HL-60 (cell line): ENCODE measurements around the gene AGAP1.

ENCODE experiments used
- DNase-seq, 2 experiments: peaks; one replicate each; pipeline ENCODE4 v3.0.0-alpha.2; 2010 to 2020; ENCODE audit warnings: low read depth in 1 of 2, low spot score in 1 of 2
- H3K27ac ChIP-seq: fragments of 250-450 bp; sonication (Bioruptor Pico); replicated peaks from 2 replicates; pipeline ENCODE4 v1.5.1; 2020; ENCODE audit warnings: mild to moderate bottlenecking, moderate library complexity
- H3K27me3 ChIP-seq: fragments of 250-450 bp; sonication (Bioruptor Pico); 2 replicates; pipeline ENCODE4 v1.5.1; 2021; ENCODE audit warnings: mild to moderate bottlenecking, moderate library complexity; ENCODE audit not compliant: insufficient read depth, poor library complexity, severe bottlenecking
- H3K4me3 ChIP-seq: replicated peaks from 2 replicates; pipeline ENCODE4 v1.5.1; 2011; ENCODE audit warnings: mild to moderate bottlenecking, control low read depth, low read length; ENCODE audit not compliant: insufficient read depth
- GABPA ChIP-seq: IDR thresholded peaks from 2 replicates; pipeline ENCODE4 v1.6.1; 2012; ENCODE audit warnings: low read depth
- POLR2AphosphoS5 ChIP-seq: IDR thresholded peaks from 2 replicates; pipeline ENCODE4 v1.6.1; 2012; ENCODE audit warnings: low read depth
- SPI1 ChIP-seq: IDR thresholded peaks from 2 replicates; pipeline ENCODE4 v1.6.1; 2012; ENCODE audit warnings: low read depth, mild to moderate bottlenecking, borderline replicate concordance
- TF ChIP-seq, protein P1 (sequence below): IDR thresholded peaks from one replicate; pipeline ENCODE4 v1.5.1; 2011; ENCODE audit warnings: low read length, control low read depth, inconsistent platforms; ENCODE audit not compliant: insufficient read depth
- TF ChIP-seq, protein P2 (sequence below): IDR thresholded peaks from 2 replicates; pipeline ENCODE4 v1.6.1; 2012; ENCODE audit warnings: low read depth; ENCODE audit not compliant: insufficient replicate concordance

Gene AGAP1

DNA sequence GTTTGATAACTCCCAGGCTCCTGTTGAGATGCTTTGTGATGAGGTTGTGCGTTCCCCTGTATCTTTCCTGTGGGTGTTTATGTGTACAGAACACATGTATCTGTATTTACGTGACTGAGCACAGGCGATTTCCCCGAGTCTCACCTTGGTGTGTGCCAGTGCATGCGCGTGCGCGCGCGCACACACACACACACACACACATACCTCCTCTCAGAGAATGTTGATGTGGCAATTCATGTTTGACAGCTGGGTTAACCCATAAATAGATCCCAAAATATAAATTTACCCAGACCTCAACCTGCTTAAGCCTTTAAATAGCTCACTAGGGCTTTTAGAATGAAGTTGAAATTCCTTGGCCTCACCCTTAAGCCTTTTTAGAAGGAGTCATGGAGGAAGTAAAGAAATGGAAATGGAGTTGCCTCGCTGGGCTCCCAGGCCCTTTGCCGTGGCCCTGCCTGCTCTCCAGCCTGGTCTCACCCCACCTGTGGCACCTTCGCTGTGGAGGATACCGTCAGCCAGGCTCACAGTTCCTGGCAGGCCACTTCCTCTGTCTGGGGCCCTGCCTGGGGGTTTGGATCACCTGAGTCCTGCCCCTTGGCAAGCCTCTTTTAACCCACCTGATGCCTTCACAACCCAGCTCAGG, 20.3 kb downstream of the AGAP1 start:
- no peak for TF ChIP-seq POLR2AphosphoS5
- no peak for DNase-seq

DNA sequence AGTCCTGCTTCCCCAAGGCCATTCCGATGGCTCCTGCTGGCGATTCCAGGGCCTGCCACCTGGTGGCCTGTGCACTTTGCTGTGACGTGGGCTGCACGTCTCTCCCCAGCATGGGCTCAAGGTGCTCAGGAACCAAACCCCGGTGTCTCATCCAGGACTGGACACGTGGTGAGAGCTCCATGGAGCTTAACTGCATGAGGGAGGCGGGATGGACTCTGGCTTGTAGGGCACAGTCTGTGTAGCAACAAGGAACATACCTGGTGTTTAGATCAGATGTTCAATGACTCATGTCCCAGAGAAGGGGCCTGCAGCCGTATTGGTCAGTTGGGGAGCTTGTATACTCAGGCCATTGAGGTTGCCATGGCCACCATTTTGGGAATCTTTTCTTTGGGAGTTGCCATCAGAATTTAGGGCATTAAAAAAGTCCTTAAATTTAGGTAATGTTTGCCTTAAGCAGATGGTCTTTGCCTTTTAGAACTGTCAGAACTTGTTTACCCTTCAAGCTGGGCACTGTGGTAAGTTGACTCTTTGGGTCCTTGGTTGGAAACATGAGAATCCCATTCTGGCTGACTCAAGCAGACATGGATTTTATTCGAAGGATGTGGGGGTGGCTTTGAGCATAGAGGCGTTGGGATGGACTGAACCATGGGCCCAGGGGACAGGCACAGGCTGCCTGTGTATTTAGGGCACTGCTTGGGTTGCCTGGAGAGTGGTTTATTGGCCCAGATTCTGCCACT, 21.0 kb downstream of the AGAP1 start:
- Histone ChIP-seq H3K4me3 (no peak overlapping the region), H3K27me3 (no peaks in the 10 kb centered on the region), H3K27ac (no peak overlapping the region)
- no peak for TF ChIP-seq GABPA
- no peak for TF ChIP-seq POLR2AphosphoS5
- TF ChIP-seq, protein P1, sequence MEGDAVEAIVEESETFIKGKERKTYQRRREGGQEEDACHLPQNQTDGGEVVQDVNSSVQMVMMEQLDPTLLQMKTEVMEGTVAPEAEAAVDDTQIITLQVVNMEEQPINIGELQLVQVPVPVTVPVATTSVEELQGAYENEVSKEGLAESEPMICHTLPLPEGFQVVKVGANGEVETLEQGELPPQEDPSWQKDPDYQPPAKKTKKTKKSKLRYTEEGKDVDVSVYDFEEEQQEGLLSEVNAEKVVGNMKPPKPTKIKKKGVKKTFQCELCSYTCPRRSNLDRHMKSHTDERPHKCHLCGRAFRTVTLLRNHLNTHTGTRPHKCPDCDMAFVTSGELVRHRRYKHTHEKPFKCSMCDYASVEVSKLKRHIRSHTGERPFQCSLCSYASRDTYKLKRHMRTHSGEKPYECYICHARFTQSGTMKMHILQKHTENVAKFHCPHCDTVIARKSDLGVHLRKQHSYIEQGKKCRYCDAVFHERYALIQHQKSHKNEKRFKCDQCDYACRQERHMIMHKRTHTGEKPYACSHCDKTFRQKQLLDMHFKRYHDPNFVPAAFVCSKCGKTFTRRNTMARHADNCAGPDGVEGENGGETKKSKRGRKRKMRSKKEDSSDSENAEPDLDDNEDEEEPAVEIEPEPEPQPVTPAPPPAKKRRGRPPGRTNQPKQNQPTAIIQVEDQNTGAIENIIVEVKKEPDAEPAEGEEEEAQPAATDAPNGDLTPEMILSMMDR, result no peak
- TF ChIP-seq, protein P2, sequence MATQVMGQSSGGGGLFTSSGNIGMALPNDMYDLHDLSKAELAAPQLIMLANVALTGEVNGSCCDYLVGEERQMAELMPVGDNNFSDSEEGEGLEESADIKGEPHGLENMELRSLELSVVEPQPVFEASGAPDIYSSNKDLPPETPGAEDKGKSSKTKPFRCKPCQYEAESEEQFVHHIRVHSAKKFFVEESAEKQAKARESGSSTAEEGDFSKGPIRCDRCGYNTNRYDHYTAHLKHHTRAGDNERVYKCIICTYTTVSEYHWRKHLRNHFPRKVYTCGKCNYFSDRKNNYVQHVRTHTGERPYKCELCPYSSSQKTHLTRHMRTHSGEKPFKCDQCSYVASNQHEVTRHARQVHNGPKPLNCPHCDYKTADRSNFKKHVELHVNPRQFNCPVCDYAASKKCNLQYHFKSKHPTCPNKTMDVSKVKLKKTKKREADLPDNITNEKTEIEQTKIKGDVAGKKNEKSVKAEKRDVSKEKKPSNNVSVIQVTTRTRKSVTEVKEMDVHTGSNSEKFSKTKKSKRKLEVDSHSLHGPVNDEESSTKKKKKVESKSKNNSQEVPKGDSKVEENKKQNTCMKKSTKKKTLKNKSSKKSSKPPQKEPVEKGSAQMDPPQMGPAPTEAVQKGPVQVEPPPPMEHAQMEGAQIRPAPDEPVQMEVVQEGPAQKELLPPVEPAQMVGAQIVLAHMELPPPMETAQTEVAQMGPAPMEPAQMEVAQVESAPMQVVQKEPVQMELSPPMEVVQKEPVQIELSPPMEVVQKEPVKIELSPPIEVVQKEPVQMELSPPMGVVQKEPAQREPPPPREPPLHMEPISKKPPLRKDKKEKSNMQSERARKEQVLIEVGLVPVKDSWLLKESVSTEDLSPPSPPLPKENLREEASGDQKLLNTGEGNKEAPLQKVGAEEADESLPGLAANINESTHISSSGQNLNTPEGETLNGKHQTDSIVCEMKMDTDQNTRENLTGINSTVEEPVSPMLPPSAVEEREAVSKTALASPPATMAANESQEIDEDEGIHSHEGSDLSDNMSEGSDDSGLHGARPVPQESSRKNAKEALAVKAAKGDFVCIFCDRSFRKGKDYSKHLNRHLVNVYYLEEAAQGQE, result no peak
- no peak for DNase-seq

More for the DNA sequence above, 20.3 kb downstream of the AGAP1 start:
- H3K27ac ChIP-seq, result no peak overlapping the region
- H3K27me3 ChIP-seq, result no peaks in the 10 kb centered on the region
- H3K4me3 ChIP-seq, result no peak overlapping the region

DNA sequence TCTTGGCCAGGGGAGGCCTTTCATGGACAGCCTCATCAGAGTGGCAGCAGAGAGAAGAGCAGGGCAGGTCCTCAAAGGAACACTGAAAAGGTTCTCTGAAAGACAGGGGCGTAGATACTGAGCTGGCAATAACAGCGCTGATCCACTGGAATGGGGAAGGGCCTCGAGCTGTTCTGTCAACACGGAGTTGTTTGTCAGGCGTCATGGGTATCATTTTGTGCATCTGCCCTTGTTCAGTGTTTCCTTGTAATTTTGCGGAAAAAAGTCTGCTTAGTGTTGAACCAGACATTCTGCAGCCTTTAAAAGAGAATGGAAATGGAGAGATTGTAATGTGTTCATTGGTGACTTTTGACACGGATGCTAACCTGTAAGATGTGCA, 21.5 kb downstream of the AGAP1 start:
- TF ChIP-seq, protein P2, result no peak
- TF ChIP-seq SPI1 (no peak), POLR2AphosphoS5 (no peak)
- H3K27ac ChIP-seq, result no peak overlapping the region

DNA sequence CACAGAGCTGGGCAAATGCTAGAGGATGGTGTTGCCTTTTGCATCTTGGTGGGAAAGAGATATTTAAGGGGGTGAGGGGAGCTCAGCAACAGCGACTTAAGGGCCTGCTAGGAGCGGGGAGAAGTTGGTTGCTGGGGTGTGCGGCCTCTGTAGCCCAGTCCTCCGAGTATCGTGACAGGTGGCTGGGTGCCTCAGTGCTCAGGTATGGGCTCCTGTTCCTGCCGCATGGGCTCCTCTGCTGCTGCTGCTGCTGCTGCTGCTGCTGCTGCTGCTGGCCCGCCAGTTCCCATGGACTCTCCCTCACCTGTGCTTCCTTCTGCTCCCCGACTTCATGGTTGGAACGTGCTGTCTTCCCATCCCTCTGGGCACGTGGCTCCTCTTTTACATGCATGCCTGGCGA, 22.0 kb downstream of the AGAP1 start:
- TF ChIP-seq POLR2AphosphoS5 (no peak), SPI1 (no peak), GABPA (no peak)
- TF ChIP-seq, protein P1, result no peak
- TF ChIP-seq, protein P2, result no peak
- H3K27me3 ChIP-seq, result no peaks in the 10 kb centered on the region
- no peak for DNase-seq
- no peak overlapping the region for H3K4me3 ChIP-seq
- H3K27ac ChIP-seq, result no peak overlapping the region

More for the DNA sequence above, 21.5 kb downstream of the AGAP1 start:
- DNase-seq, result no peak
- Histone ChIP-seq H3K27me3 (no peaks in the 10 kb centered on the region), H3K4me3 (no peak overlapping the region)
